Breast epithelium (tissue), 3 donors: ENCODE results near the gene ADGRB2.

ENCODE experiments used
- POLR2A ChIP-seq: fragments of 450-650 bp; IDR thresholded peaks from one replicate; pipeline ENCODE4 v1.6.1; 2016; ENCODE audit warnings: antibody characterized with exemption, mild to moderate bottlenecking, moderate library complexity
- TF ChIP-seq, protein P1 (sequence below), 3 donors: fragments of 450-650 bp; IDR thresholded peaks; one replicate each; pipeline ENCODE4 v1.5.1; 2016 to 2017; ENCODE audit warnings: antibody characterized with exemption in 3 of 3, mild to moderate bottlenecking in 3 of 3, moderate library complexity in 3 of 3

DNA sequence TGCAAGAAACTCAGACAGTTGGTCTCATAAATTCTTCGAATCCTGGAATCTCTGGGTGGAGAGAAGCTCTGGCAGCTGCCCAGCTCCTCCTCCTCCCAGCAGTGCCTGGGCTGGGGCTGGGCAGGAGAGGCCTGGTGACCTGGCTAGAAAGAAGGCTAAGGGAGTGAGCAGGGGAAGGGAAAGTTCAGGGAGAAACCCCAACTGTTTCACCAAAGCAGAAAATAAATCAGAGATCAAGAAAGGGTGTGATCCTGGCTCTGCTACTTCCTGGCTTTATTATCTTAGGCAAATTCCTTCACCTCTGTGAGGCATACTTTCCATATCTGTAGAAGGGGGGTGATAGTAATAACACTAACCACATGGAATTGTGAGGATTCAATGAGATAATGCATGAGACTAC lies 51.5 kb downstream of the ADGRB2 start:
- TF ChIP-seq, protein P1, sequence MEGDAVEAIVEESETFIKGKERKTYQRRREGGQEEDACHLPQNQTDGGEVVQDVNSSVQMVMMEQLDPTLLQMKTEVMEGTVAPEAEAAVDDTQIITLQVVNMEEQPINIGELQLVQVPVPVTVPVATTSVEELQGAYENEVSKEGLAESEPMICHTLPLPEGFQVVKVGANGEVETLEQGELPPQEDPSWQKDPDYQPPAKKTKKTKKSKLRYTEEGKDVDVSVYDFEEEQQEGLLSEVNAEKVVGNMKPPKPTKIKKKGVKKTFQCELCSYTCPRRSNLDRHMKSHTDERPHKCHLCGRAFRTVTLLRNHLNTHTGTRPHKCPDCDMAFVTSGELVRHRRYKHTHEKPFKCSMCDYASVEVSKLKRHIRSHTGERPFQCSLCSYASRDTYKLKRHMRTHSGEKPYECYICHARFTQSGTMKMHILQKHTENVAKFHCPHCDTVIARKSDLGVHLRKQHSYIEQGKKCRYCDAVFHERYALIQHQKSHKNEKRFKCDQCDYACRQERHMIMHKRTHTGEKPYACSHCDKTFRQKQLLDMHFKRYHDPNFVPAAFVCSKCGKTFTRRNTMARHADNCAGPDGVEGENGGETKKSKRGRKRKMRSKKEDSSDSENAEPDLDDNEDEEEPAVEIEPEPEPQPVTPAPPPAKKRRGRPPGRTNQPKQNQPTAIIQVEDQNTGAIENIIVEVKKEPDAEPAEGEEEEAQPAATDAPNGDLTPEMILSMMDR (IDR thresholded peaks at IDR 0.05), result no peak
- TF ChIP-seq POLR2A, result no peak
